ENCODE data around the gene SH3TC1.

DNA sequence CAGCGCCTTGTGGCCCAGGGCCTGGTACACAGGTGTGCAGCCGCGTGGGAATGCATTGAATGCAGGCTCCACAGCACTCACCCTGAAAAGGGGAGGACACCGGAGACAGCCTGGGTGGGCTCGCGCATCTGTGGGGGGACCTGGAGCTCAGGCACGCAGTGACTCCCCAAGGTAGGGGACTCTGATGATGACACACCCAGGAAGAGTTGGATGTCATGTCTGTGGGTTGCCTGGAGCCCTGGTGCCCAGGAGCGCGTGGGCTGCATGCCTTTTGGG is 37.8 kb downstream of the SH3TC1 start:
- TF ChIP-seq, protein P1, sequence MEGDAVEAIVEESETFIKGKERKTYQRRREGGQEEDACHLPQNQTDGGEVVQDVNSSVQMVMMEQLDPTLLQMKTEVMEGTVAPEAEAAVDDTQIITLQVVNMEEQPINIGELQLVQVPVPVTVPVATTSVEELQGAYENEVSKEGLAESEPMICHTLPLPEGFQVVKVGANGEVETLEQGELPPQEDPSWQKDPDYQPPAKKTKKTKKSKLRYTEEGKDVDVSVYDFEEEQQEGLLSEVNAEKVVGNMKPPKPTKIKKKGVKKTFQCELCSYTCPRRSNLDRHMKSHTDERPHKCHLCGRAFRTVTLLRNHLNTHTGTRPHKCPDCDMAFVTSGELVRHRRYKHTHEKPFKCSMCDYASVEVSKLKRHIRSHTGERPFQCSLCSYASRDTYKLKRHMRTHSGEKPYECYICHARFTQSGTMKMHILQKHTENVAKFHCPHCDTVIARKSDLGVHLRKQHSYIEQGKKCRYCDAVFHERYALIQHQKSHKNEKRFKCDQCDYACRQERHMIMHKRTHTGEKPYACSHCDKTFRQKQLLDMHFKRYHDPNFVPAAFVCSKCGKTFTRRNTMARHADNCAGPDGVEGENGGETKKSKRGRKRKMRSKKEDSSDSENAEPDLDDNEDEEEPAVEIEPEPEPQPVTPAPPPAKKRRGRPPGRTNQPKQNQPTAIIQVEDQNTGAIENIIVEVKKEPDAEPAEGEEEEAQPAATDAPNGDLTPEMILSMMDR (optimal IDR thresholded peaks at IDR 0.05 in 1 of 3, IDR thresholded peaks at IDR 0.05 in 1 of 3, conservative IDR thresholded peaks at IDR 0.05 in 1 of 3; ENCODE audit: extremely low read depth in 1 of 3, insufficient read depth in 2 of 3, low read length in 3 of 3): no peak
- TF ChIP-seq EZH2 (IDR thresholded peaks at IDR 0.05; ENCODE audit: low read length): no peak

Data from keratinocyte (primary cell).